ENCODE data around the gene ITIH1. TPM values are rescaled to one million over a fixed set of nuclear protein-coding genes. Genes with fewer than 3 reads are reported as not detected.

Gene ITIH1
- total and polyA plus RNA-seq, 7 experiments from 2014 or later, result not detected

- ChIA-PET POLR2A (no interaction called here), CTCF (no interaction called here)
- Mint-ChIP-seq H3K9me3 (no peaks in the 10 kb centered on the region), H3K27ac (no peak overlapping the region), H3K36me3 (peaks cover 0 to 6% (median 0%) of the 10 kb centered on the region in 5 donors), H3K4me1 (no peaks in the 10 kb centered on the region), H3K27me3 (no peaks in the 10 kb centered on the region), H3K4me3 (no peak overlapping the region)
- intact Hi-C loops (cut with micrococcal nuclease), result no loop called here
- ATAC-seq (no peak), DNase-seq (no peak)
- H3K27me3 ChIP-seq (ENCODE audit: control insufficient read depth in 2 of 2, insufficient read depth in 2 of 2, low read length in 2 of 2), result no peaks in the 10 kb centered on the region
- no peaks in the 10 kb centered on the region for H3K36me3 ChIP-seq (ENCODE audit: control insufficient read depth in 2 of 3, insufficient read depth in 3 of 3, low read length in 3 of 3)
- no peak overlapping the region for H3K4me3 ChIP-seq (ENCODE audit: low read length)
- H3K4me1 ChIP-seq (ENCODE audit: control insufficient read depth in 2 of 2, insufficient read depth in 2 of 2, low read length in 2 of 2), result no peaks in the 10 kb centered on the region
- no peak overlapping the region for H3K27ac ChIP-seq (ENCODE audit: low read depth, low read length)
- no peaks in the 10 kb centered on the region for H3K9me3 ChIP-seq (ENCODE audit: control insufficient read depth in 2 of 3, low read length in 3 of 3)
These were observed 42.5 kb downstream of the ITIH1 start for GRCh38 chr3:52819936-52820335.

- DNase-seq (peak in 1 of 9 donors; percentile 28), ATAC-seq (no peak)
- no peaks in the 10 kb centered on the region for H3K9me3 ChIP-seq (ENCODE audit: control insufficient read depth in 2 of 3, low read length in 3 of 3)
- intact Hi-C loops (cut with micrococcal nuclease), result no loop called here
- Mint-ChIP-seq H3K9me3 (no peaks in the 10 kb centered on the region), H3K36me3 (peaks cover 0 to 9% (median 0%) of the 10 kb centered on the region in 5 donors), H3K27ac (peak overlapping the region in 1 of 9 donors; percentile 36), H3K4me3 (no peak overlapping the region), H3K27me3 (no peaks in the 10 kb centered on the region), H3K4me1 (no peaks in the 10 kb centered on the region)
- H3K27ac ChIP-seq (ENCODE audit: low read depth, low read length), result no peak overlapping the region
- H3K27me3 ChIP-seq (ENCODE audit: control insufficient read depth in 2 of 2, insufficient read depth in 2 of 2, low read length in 2 of 2), result no peaks in the 10 kb centered on the region
- no peaks in the 10 kb centered on the region for H3K4me1 ChIP-seq (ENCODE audit: control insufficient read depth in 2 of 2, insufficient read depth in 2 of 2, low read length in 2 of 2)
- POLR2A ChIA-PET, result no interaction called here
- no peaks in the 10 kb centered on the region for H3K36me3 ChIP-seq (ENCODE audit: control insufficient read depth in 2 of 3, insufficient read depth in 3 of 3, low read length in 3 of 3)
- no peak overlapping the region for H3K4me3 ChIP-seq (ENCODE audit: low read length)
- CTCF ChIA-PET, result interaction anchor here (0.9 to 1.1 kb wide), 2 partner anchors 10 to 20 kb away, joined by 3 read pairs; no protein-coding TSS in a partner anchor
These were observed 43.3 kb downstream of the ITIH1 start for GRCh38 chr3:52820736-52821135.

- DNase-seq, result no peak
- Mint-ChIP-seq H3K27me3 (no peaks in the 10 kb centered on the region), H3K4me1 (no peaks in the 10 kb centered on the region), H3K4me3 (no peak overlapping the region), H3K27ac (no peak overlapping the region), H3K36me3 (peaks cover 0 to 9% (median 0%) of the 10 kb centered on the region in 5 donors), H3K9me3 (no peaks in the 10 kb centered on the region)
- Histone ChIP-seq H3K27ac (ENCODE audit: low read depth, low read length) (no peak overlapping the region), H3K4me3 (ENCODE audit: low read length) (no peak overlapping the region), H3K36me3 (ENCODE audit: control insufficient read depth in 2 of 3, insufficient read depth in 3 of 3, low read length in 3 of 3) (no peaks in the 10 kb centered on the region), H3K27me3 (ENCODE audit: control insufficient read depth in 2 of 2, insufficient read depth in 2 of 2, low read length in 2 of 2) (no peaks in the 10 kb centered on the region), H3K9me3 (ENCODE audit: control insufficient read depth in 2 of 3, low read length in 3 of 3) (no peaks in the 10 kb centered on the region), H3K4me1 (ENCODE audit: control insufficient read depth in 2 of 2, insufficient read depth in 2 of 2, low read length in 2 of 2) (no peaks in the 10 kb centered on the region)
- CTCF ChIA-PET, result no interaction called here
- ATAC-seq, result no peak
- POLR2A ChIA-PET, result interaction anchor here (0.7 kb wide), 1 partner anchor 278 kb away, joined by 3 read pairs; no protein-coding TSS in a partner anchor
- intact Hi-C loops (cut with micrococcal nuclease), result no loop called here
These were observed 45.0 kb downstream of the ITIH1 start for GRCh38 chr3:52822363-52822762.

- H3K27me3 ChIP-seq (ENCODE audit: control insufficient read depth in 2 of 2, insufficient read depth in 2 of 2, low read length in 2 of 2), result no peaks in the 10 kb centered on the region
- H3K36me3 ChIP-seq (ENCODE audit: control insufficient read depth in 2 of 3, insufficient read depth in 3 of 3, low read length in 3 of 3), result no peaks in the 10 kb centered on the region
- H3K9me3 Mint-ChIP-seq, result no peaks in the 10 kb centered on the region
- no peak overlapping the region for H3K4me3 ChIP-seq (ENCODE audit: low read length)
- CTCF ChIA-PET, result no interaction called here
- H3K9me3 ChIP-seq (ENCODE audit: control insufficient read depth in 2 of 3, low read length in 3 of 3), result no peaks in the 10 kb centered on the region
- no peak overlapping the region for H3K27ac Mint-ChIP-seq
- ATAC-seq (no peak), DNase-seq (no peak)
- H3K4me3 Mint-ChIP-seq, result no peak overlapping the region
- H3K36me3 Mint-ChIP-seq, result peaks cover 0 to 9% (median 0%) of the 10 kb centered on the region in 5 donors
- no peaks in the 10 kb centered on the region for H3K4me1 Mint-ChIP-seq
- intact Hi-C loops (cut with micrococcal nuclease), result no loop called here
- no peaks in the 10 kb centered on the region for H3K4me1 ChIP-seq (ENCODE audit: control insufficient read depth in 2 of 2, insufficient read depth in 2 of 2, low read length in 2 of 2)
- H3K27me3 Mint-ChIP-seq, result no peaks in the 10 kb centered on the region
- POLR2A ChIA-PET, result no interaction called here
- H3K27ac ChIP-seq (ENCODE audit: low read depth, low read length), result no peak overlapping the region
These were observed 46.6 kb downstream of the ITIH1 start for GRCh38 chr3:52824037-52824436.

- H3K4me1 Mint-ChIP-seq, result no peaks in the 10 kb centered on the region
- CTCF ChIA-PET, result no interaction called here
- peaks cover 0 to 9% (median 0%) of the 10 kb centered on the region in 5 donors for H3K36me3 Mint-ChIP-seq
- Histone ChIP-seq H3K9me3 (ENCODE audit: control insufficient read depth in 2 of 3, low read length in 3 of 3) (no peaks in the 10 kb centered on the region), H3K27me3 (ENCODE audit: control insufficient read depth in 2 of 2, insufficient read depth in 2 of 2, low read length in 2 of 2) (no peaks in the 10 kb centered on the region), H3K27ac (ENCODE audit: low read depth, low read length) (no peak overlapping the region), H3K4me3 (ENCODE audit: low read length) (no peak overlapping the region), H3K36me3 (ENCODE audit: control insufficient read depth in 2 of 3, insufficient read depth in 3 of 3, low read length in 3 of 3) (no peaks in the 10 kb centered on the region), H3K4me1 (ENCODE audit: control insufficient read depth in 2 of 2, insufficient read depth in 2 of 2, low read length in 2 of 2) (no peaks in the 10 kb centered on the region)
- ATAC-seq (no peak), DNase-seq (no peak)
- no peaks in the 10 kb centered on the region for H3K27me3 Mint-ChIP-seq
- POLR2A ChIA-PET, result no interaction called here
- H3K4me3 Mint-ChIP-seq, result no peak overlapping the region
- H3K27ac Mint-ChIP-seq, result no peak overlapping the region
- no peaks in the 10 kb centered on the region for H3K9me3 Mint-ChIP-seq
- intact Hi-C loops (cut with micrococcal nuclease), result no loop called here
These were observed 50.0 kb downstream of the ITIH1 start for GRCh38 chr3:52827441-52827840.

GRCh38 chr3:52827866-52828376 is 50.5 kb downstream of the ITIH1 start:
- POLR2A ChIA-PET, result interaction anchor here (0.6 kb wide), 1 partner anchor 416 kb away, joined by 7 read pairs; no protein-coding TSS in a partner anchor
- no peaks in the 10 kb centered on the region for H3K4me1 ChIP-seq (ENCODE audit: control insufficient read depth in 2 of 2, insufficient read depth in 2 of 2, low read length in 2 of 2)
- no peaks in the 10 kb centered on the region for H3K36me3 ChIP-seq (ENCODE audit: control insufficient read depth in 2 of 3, insufficient read depth in 3 of 3, low read length in 3 of 3)
- no peaks in the 10 kb centered on the region for H3K27me3 ChIP-seq (ENCODE audit: control insufficient read depth in 2 of 2, insufficient read depth in 2 of 2, low read length in 2 of 2)
- no peaks in the 10 kb centered on the region for H3K4me1 Mint-ChIP-seq
- CTCF ChIA-PET, result no interaction called here
- no peaks in the 10 kb centered on the region for H3K27me3 Mint-ChIP-seq
- intact Hi-C loops (cut with micrococcal nuclease), result no loop called here
- ATAC-seq (no peak), DNase-seq (no peak)
- no peak overlapping the region for H3K27ac ChIP-seq (ENCODE audit: low read depth, low read length)
- H3K36me3 Mint-ChIP-seq, result peaks cover 0 to 5% (median 0%) of the 10 kb centered on the region in 5 donors
- no peaks in the 10 kb centered on the region for H3K9me3 Mint-ChIP-seq
- H3K9me3 ChIP-seq (ENCODE audit: control insufficient read depth in 2 of 3, low read length in 3 of 3), result no peaks in the 10 kb centered on the region
- no peak overlapping the region for H3K27ac Mint-ChIP-seq
- H3K4me3 ChIP-seq (ENCODE audit: low read length), result no peak overlapping the region
- H3K4me3 Mint-ChIP-seq, result no peak overlapping the region

GRCh38 chr3:52829482-52829881 is 52.1 kb downstream of the ITIH1 start:
- Histone ChIP-seq H3K4me3 (ENCODE audit: low read length) (no peak overlapping the region), H3K27ac (ENCODE audit: low read depth, low read length) (no peak overlapping the region), H3K9me3 (ENCODE audit: control insufficient read depth in 2 of 3, low read length in 3 of 3) (no peaks in the 10 kb centered on the region), H3K36me3 (ENCODE audit: control insufficient read depth in 2 of 3, insufficient read depth in 3 of 3, low read length in 3 of 3) (peaks cover 0 to 2% (median 0%) of the 10 kb centered on the region in 3 experiments), H3K4me1 (ENCODE audit: control insufficient read depth in 2 of 2, insufficient read depth in 2 of 2, low read length in 2 of 2) (no peaks in the 10 kb centered on the region), H3K27me3 (ENCODE audit: control insufficient read depth in 2 of 2, insufficient read depth in 2 of 2, low read length in 2 of 2) (no peaks in the 10 kb centered on the region)
- no peaks in the 10 kb centered on the region for H3K27me3 Mint-ChIP-seq
- no peaks in the 10 kb centered on the region for H3K4me1 Mint-ChIP-seq
- POLR2A ChIA-PET, result no interaction called here
- intact Hi-C loops (cut with micrococcal nuclease), result no loop called here
- H3K27ac Mint-ChIP-seq, result peak overlapping the region in 1 of 9 donors; percentile 17
- H3K9me3 Mint-ChIP-seq, result no peaks in the 10 kb centered on the region
- H3K4me3 Mint-ChIP-seq, result no peak overlapping the region
- no peak for DNase-seq
- ATAC-seq, result no peak
- CTCF ChIA-PET, result no interaction called here
- peaks cover 0 to 5% (median 0%) of the 10 kb centered on the region in 5 donors for H3K36me3 Mint-ChIP-seq

Data from naive thymus-derived CD4-positive, alpha-beta T cell (primary cell).